Gastroesophageal sphincter (tissue), 4 donors: ENCODE data around the gene DSN1. TPM values are rescaled to one million over a fixed set of nuclear protein-coding genes. Genes with fewer than 3 reads are reported as not detected.
A peak's percentile ranks its signal among the peaks of the same experiment; 100 is the strongest.

Experiments
- ATAC-seq: fragments of 150-250 bp; one replicate; pipeline ENCODE4 v1.9.1; 2016; ENCODE audit warnings: mild to moderate bottlenecking, moderate library complexity
- H3K27ac ChIP-seq, 4 donors: fragments of 200-600 bp; sonication (generic) in 3 of 4; 1 replicate in 3 of 4; 2 replicates in 1 of 4; pipeline ENCODE4 v1.5.1; 2016 to 2019
- H3K27me3 ChIP-seq: fragments of 200-600 bp; sonication (generic); one replicate; pipeline ENCODE4 v1.5.1; 2019
- H3K36me3 ChIP-seq, 2 donors: fragments of 200-600 bp; sonication (generic); one replicate each; pipeline ENCODE4 v1.5.1; 2019; ENCODE audit warnings: control low read depth in 1 of 2
- H3K4me1 ChIP-seq, 3 donors: fragments of 200-600 bp; sonication (generic); 1 replicate in 2 of 3; 2 replicates in 1 of 3; pipeline ENCODE4 v1.5.1; 2016 to 2019; ENCODE audit warnings: control low read depth in 2 of 3
- H3K4me3 ChIP-seq, 2 donors: fragments of 200-600 bp; sonication (generic); one replicate each; pipeline ENCODE4 v1.5.1; 2019; ENCODE audit warnings: mild to moderate bottlenecking in 1 of 2, moderate library complexity in 1 of 2
- H3K9me3 ChIP-seq, 3 donors: fragments of 200-600 bp; sonication (generic); one replicate each; pipeline ENCODE4 v1.5.1; 2017 to 2019; ENCODE audit warnings: control low read depth in 2 of 3
- EP300 ChIP-seq: sonication (generic); formaldehyde crosslinking; IDR thresholded peaks from one replicate; pipeline ENCODE4 v1.6.1; 2017; ENCODE audit warnings: antibody characterized with exemption, mild to moderate bottlenecking
- POLR2A ChIP-seq, 2 donors: fragments of 450-650 bp; IDR thresholded peaks; one replicate each; pipeline ENCODE4 v1.6.1; 2017; ENCODE audit warnings: antibody characterized with exemption in 2 of 2, mild to moderate bottlenecking in 2 of 2, moderate library complexity in 1 of 2
- POLR2AphosphoS5 ChIP-seq: sonication (generic); formaldehyde crosslinking; IDR thresholded peaks from one replicate; pipeline ENCODE4 v1.6.1; 2017; ENCODE audit warnings: antibody characterized with exemption
- WGBS, 2 donors: methylation state at CpG; one replicate each; pipeline ENCODE4 v1.1.5; 2018; ENCODE audit warnings: low coverage in 1 of 2; 5-methylcytosine and 5-hydroxymethylcytosine counted together
- total RNA-seq, 4 donors: library from RNA; depleted of rRNA; stranded (reverse); fragments of >200 nt; gene quantifications; one replicate each; pipeline ENCODE4 v1.1.0, GENCODE V29; 2016
- TF ChIP-seq, protein P1 (sequence below), 4 experiments: fragments of 200-600 bp in 2 of 4; fragments of 450-650 bp in 2 of 4; sonication (generic) in 1 of 4; IDR thresholded peaks; one replicate each; pipeline ENCODE4 v1.5.1; 2017 to 2019; ENCODE audit warnings: antibody characterized with exemption in 4 of 4, mild to moderate bottlenecking in 2 of 4, moderate library complexity in 2 of 4

Gene DSN1
- total RNA-seq, 4 donors from 2014 or later: 5.1 to 8.1 (median 6.0) TPM

- no peaks in the 10 kb centered on the region for H3K27me3 ChIP-seq
- H3K4me3 ChIP-seq: no peak overlapping the region
- peak overlapping the region; percentile 20 to 81 (median 68) for H3K27ac ChIP-seq
- TF ChIP-seq POLR2AphosphoS5 (no peak), POLR2A (IDR thresholded peaks at IDR 0.05) (no peak), EP300 (no peak)
- TF ChIP-seq, protein P1, sequence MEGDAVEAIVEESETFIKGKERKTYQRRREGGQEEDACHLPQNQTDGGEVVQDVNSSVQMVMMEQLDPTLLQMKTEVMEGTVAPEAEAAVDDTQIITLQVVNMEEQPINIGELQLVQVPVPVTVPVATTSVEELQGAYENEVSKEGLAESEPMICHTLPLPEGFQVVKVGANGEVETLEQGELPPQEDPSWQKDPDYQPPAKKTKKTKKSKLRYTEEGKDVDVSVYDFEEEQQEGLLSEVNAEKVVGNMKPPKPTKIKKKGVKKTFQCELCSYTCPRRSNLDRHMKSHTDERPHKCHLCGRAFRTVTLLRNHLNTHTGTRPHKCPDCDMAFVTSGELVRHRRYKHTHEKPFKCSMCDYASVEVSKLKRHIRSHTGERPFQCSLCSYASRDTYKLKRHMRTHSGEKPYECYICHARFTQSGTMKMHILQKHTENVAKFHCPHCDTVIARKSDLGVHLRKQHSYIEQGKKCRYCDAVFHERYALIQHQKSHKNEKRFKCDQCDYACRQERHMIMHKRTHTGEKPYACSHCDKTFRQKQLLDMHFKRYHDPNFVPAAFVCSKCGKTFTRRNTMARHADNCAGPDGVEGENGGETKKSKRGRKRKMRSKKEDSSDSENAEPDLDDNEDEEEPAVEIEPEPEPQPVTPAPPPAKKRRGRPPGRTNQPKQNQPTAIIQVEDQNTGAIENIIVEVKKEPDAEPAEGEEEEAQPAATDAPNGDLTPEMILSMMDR (IDR thresholded peaks at IDR 0.05): no peak
- no peak for ATAC-seq
- 44 to 49% methylated on average over 5 of the region's 5 CpGs for WGBS, 2 donors
- no peaks in the 10 kb centered on the region for H3K9me3 ChIP-seq
- H3K36me3 ChIP-seq: peaks cover 0 to 44% of the 10 kb centered on the region in 2 donors
- peaks cover 0 to 60% (median 22%) of the 10 kb centered on the region in 3 donors for H3K4me1 ChIP-seq
Observed at GRCh38 chr20:36819659-36820058, 46.1 kb upstream of the DSN1 start.

DNA sequence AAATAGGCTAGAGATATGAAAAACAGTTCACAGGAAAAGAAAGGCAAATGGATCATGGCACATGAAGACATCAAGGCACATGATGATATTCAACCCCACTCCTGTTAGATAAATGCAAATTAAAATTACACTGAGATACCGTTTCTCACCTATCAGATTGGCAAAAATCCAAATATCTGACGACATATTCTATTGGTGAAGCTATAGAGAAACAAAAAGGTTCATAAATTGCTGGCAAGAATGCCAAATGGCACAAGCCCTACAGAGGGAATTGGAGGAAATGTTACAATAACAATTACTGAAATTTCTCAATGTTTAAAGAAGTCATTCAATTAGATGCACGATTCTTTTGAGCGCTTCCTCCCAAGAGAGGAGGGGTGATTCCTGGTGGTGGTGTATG lies 45.3 kb upstream of the DSN1 start:
- H3K36me3 ChIP-seq: peaks cover 0 to 44% of the 10 kb centered on the region in 2 donors
- H3K9me3 ChIP-seq: no peaks in the 10 kb centered on the region

GRCh38 chr20:36818185-36818584 lies 44.6 kb upstream of the DSN1 start:
- TF ChIP-seq EP300: no peak
- peaks cover 0 to 50% (median 22%) of the 10 kb centered on the region in 3 donors for H3K4me1 ChIP-seq
- H3K36me3 ChIP-seq: peaks cover 0 to 47% of the 10 kb centered on the region in 2 donors
- 86 to 91% methylated on average over 1 of the region's 1 CpG for WGBS, 2 donors
- H3K27ac ChIP-seq: peak overlapping the region in 1 of 4 donors; percentile 81
- no peaks in the 10 kb centered on the region for H3K27me3 ChIP-seq
- no peak overlapping the region for H3K4me3 ChIP-seq
- no peaks in the 10 kb centered on the region for H3K9me3 ChIP-seq
- no peak for ATAC-seq

More for the DNA sequence above, 45.3 kb upstream of the DSN1 start:
- Histone ChIP-seq H3K4me1 (peaks cover 0 to 54% (median 22%) of the 10 kb centered on the region in 3 donors), H3K27ac (peak overlapping the region in 3 of 4 donors; percentile 34 to 81 (median 68)), H3K4me3 (no peak overlapping the region), H3K27me3 (no peaks in the 10 kb centered on the region)
- no peak for ATAC-seq
- 66 to 77% methylated on average over 4 of the region's 4 CpGs for WGBS, 2 donors
- TF ChIP-seq POLR2AphosphoS5: no peak

DNA sequence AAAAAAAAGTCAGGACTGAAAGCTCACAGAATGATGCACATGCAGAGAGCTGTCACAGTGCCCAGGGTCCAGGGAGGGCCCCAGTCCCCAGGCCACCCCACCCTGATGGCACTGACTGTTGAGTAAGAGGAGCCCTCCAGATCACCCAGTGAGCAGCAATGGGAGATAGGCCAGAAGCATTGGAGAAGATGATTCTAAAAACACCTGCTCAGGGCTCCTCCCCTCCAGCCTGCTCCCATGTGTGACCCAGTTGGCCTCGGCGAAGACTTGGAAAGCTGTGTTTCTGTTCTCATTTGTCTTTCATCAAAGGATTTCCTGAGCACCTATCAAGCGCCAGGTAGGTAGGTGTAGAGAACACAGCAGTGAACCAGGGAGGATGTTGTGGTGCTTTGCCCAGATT lies 43.9 kb upstream of the DSN1 start:
- TF ChIP-seq POLR2A (IDR thresholded peaks at IDR 0.05) (no peak), EP300 (no peak), POLR2AphosphoS5 (no peak)
- TF ChIP-seq, protein P1 (IDR thresholded peaks at IDR 0.05): no peak
- Histone ChIP-seq H3K9me3 (no peaks in the 10 kb centered on the region), H3K36me3 (peaks cover 0 to 52% of the 10 kb centered on the region in 2 donors), H3K27me3 (no peaks in the 10 kb centered on the region), H3K4me3 (no peak overlapping the region), H3K4me1 (peaks cover 0 to 50% (median 16%) of the 10 kb centered on the region in 3 donors), H3K27ac (no peak overlapping the region)
- ATAC-seq: no peak
- WGBS, 2 donors: 92 to 100% methylated on average over 2 of the region's 3 CpGs

- Histone ChIP-seq H3K36me3 (peaks cover 0 to 72% of the 10 kb centered on the region in 2 donors), H3K9me3 (no peaks in the 10 kb centered on the region), H3K27ac (no peak overlapping the region), H3K27me3 (no peaks in the 10 kb centered on the region), H3K4me1 (peaks cover 0 to 33% (median 6%) of the 10 kb centered on the region in 3 donors), H3K4me3 (no peak overlapping the region)
- WGBS, 2 donors: 80% methylated on average over 3 of the region's 49 CpGs; no CpG with 5 or more reads in 1 of the 2 donors
- ATAC-seq: peak; percentile 18
- TF ChIP-seq, protein P1 (IDR thresholded peaks at IDR 0.05): no peak
- TF ChIP-seq EP300: no peak
- no peak for TF ChIP-seq POLR2AphosphoS5
- TF ChIP-seq POLR2A (IDR thresholded peaks at IDR 0.05): no peak
Observed at GRCh38 chr20:36815454-36816091, 42.0 kb upstream of the DSN1 start.
